NB4 (cell line): ENCODE results near the gene INPP5B.

ENCODE experiments used
- DNase-seq: peaks from one replicate; pipeline ENCODE4 v3.0.0; 2010; ENCODE audit warnings: low read depth
- H3K4me3 ChIP-seq: one replicate; pipeline ENCODE4 v1.5.1; 2011; ENCODE audit warnings: mild to moderate bottlenecking, low read depth, low read length, moderate library complexity
- MAX ChIP-seq: IDR thresholded peaks from 2 replicates; pipeline ENCODE4 v1.6.1; 2011; ENCODE audit warnings: low read depth, low read length
- MYC ChIP-seq: IDR thresholded peaks from 2 replicates; pipeline ENCODE4 v1.6.1; 2011; ENCODE audit warnings: low read depth, low read length
- POLR2A ChIP-seq: IDR thresholded peaks from 2 replicates; pipeline ENCODE4 v1.6.1; 2011; ENCODE audit warnings: mild to moderate bottlenecking; ENCODE audit not compliant: insufficient read length; ENCODE audit errors: extremely low read depth
- TF ChIP-seq, protein P1 (sequence below): IDR thresholded peaks from one replicate; pipeline ENCODE4 v1.5.1; 2012; ENCODE audit warnings: low read depth, low read length

INPP5B gene

GRCh38 chr1:37817481-37817880 is 129.4 kb downstream of the INPP5B start:
- DNase-seq: peak; percentile 9
- TF ChIP-seq, protein P1, sequence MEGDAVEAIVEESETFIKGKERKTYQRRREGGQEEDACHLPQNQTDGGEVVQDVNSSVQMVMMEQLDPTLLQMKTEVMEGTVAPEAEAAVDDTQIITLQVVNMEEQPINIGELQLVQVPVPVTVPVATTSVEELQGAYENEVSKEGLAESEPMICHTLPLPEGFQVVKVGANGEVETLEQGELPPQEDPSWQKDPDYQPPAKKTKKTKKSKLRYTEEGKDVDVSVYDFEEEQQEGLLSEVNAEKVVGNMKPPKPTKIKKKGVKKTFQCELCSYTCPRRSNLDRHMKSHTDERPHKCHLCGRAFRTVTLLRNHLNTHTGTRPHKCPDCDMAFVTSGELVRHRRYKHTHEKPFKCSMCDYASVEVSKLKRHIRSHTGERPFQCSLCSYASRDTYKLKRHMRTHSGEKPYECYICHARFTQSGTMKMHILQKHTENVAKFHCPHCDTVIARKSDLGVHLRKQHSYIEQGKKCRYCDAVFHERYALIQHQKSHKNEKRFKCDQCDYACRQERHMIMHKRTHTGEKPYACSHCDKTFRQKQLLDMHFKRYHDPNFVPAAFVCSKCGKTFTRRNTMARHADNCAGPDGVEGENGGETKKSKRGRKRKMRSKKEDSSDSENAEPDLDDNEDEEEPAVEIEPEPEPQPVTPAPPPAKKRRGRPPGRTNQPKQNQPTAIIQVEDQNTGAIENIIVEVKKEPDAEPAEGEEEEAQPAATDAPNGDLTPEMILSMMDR: no peak
- TF ChIP-seq MYC: no peak
- no peak overlapping the region for H3K4me3 ChIP-seq

DNA sequence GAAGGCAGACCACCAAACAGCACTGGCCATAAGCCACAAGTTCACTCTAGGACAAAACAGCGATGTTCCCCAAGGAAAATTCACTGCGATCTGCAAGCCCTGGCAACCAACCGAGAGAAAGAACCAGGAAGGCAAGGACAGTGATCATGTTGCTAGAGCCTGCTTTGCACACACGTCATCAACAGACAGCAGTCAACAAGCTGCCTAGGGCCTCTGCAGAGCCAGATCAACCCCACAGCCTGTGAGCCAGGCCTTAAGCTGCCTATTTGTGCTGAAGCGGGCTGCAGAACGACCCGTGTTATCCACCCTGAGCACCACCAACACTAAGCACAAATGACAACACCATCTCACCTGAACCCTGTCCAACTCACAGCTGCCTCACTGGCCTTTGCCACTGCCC is 132.6 kb downstream of the INPP5B start:
- no peak for DNase-seq
- no peak overlapping the region for H3K4me3 ChIP-seq
- TF ChIP-seq MYC: no peak
- TF ChIP-seq, protein P1: no peak
- no peak for TF ChIP-seq MAX
- TF ChIP-seq POLR2A: no peak

- no peak overlapping the region for H3K4me3 ChIP-seq
- no peak for DNase-seq
- TF ChIP-seq MYC: no peak
- no peak for TF ChIP-seq MAX
- TF ChIP-seq, protein P1: no peak
- no peak for TF ChIP-seq POLR2A
Observed at GRCh38 chr1:37813529-37814145, 133.2 kb downstream of the INPP5B start.

DNA sequence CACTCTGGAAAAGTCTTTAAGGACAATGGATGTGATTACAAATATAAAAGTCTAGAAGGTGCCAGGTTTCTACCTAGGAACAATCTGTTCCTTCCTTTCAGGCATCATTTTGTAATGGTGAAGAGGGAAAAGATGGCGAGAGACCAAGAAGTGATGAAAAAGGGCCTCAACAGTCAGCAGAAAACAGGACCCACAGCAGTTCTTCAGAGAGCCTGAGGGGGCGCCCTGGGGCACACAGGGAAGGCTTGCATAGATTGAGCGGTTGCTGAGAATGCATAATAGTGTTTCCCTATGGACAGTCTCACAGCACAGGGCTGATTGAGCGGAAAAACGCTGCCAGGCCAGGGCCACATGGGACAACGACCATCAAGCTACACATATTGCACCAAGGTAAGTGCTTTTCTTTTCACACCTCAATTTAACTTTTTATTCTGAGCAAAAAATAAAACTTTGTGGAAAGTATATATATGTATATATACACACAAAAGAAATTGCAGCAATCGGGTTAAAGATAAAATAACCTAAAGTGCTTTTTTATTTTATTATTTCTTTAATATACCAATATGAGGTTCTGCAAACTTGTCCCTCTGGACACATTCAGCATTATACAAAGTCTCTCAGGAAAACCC is 135.7 kb downstream of the INPP5B start:
- TF ChIP-seq MAX (no peak), POLR2A (no peak), MYC (no peak)
- TF ChIP-seq, protein P1: peak; percentile 87
- no peak overlapping the region for H3K4me3 ChIP-seq
- peak; percentile 75 for DNase-seq
